Glomerular visceral epithelial cell (primary cell): ENCODE measurements around the gene DNAJB12.
"Not testable (repeated sequence)": the region's sequence is repeated elsewhere in the genome, so short reads cannot be mapped to it uniquely, and the experiment has no call there.

Experiments
- DNase-seq: peaks from one replicate; pipeline ENCODE4 v3.0.0-alpha.2; 2016; ENCODE audit errors: extremely low spot score

The DNAJB12 gene

GRCh38 chr10:72353965-72354355 lies 759 bp downstream of the DNAJB12 start:
- DNase-seq = no peak

- no peak for DNase-seq
Measured at GRCh38 chr10:72353028-72353964, 1.4 kb downstream of the DNAJB12 start.

- DNase-seq = no peak
Measured at GRCh38 chr10:72351479-72351878, 3.2 kb downstream of the DNAJB12 start.

- no peak for DNase-seq
Measured at GRCh38 chr10:72349438-72349837, 5.3 kb downstream of the DNAJB12 start.

GRCh38 chr10:72348282-72348681 lies 6.4 kb downstream of the DNAJB12 start:
- no peak for DNase-seq

GRCh38 chr10:72346117-72346516 lies 8.6 kb downstream of the DNAJB12 start:
- not testable (repeated sequence) for DNase-seq

- DNase-seq = no peak
Measured at GRCh38 chr10:72344932-72345331, 9.8 kb downstream of the DNAJB12 start.

GRCh38 chr10:72342911-72343310 lies 11.8 kb downstream of the DNAJB12 start:
- no peak for DNase-seq

GRCh38 chr10:72340510-72341261 lies 14.0 kb downstream of the DNAJB12 start:
- DNase-seq = peak; percentile 49

GRCh38 chr10:72338180-72338579 lies 16.5 kb downstream of the DNAJB12 start:
- DNase-seq = no peak

- no peak for DNase-seq
Measured at GRCh38 chr10:72337722-72338121, 17.0 kb downstream of the DNAJB12 start.

- DNase-seq = peak; percentile 76
Measured at GRCh38 chr10:72337039-72337629, 17.6 kb downstream of the DNAJB12 start.

- peak; percentile 50 for DNase-seq
Measured at GRCh38 chr10:72336259-72337038, 18.3 kb downstream of the DNAJB12 start.

GRCh38 chr10:72335394-72336258 lies 19.1 kb downstream of the DNAJB12 start:
- DNase-seq = peak; percentile 74

- DNase-seq = peak; percentile 99
Measured at GRCh38 chr10:72334825-72335393, 19.8 kb downstream of the DNAJB12 start.

GRCh38 chr10:72334196-72334824 lies 20.4 kb downstream of the DNAJB12 start:
- DNase-seq = peak; percentile 67

GRCh38 chr10:72333112-72334015 lies 21.4 kb downstream of the DNAJB12 start:
- DNase-seq = no peak

GRCh38 chr10:72332423-72333111 lies 22.2 kb downstream of the DNAJB12 start:
- no peak for DNase-seq
